ENCODE measurements around the gene TAF7.
"Not testable (repeated sequence)": the region's sequence is repeated elsewhere in the genome, so short reads cannot be mapped to it uniquely, and the experiment has no call there.

- TF ChIP-seq CTCF (IDR thresholded peaks at IDR 0.05); ZFX (IDR thresholded peaks at IDR 0.05; ENCODE audit: borderline replicate concordance): not testable (repeated sequence)
Measured at GRCh38 chr5:141332571-141332970, 12.0 kb upstream of the TAF7 start.
